ENCODE data around the gene CEACAM18.

DNA sequence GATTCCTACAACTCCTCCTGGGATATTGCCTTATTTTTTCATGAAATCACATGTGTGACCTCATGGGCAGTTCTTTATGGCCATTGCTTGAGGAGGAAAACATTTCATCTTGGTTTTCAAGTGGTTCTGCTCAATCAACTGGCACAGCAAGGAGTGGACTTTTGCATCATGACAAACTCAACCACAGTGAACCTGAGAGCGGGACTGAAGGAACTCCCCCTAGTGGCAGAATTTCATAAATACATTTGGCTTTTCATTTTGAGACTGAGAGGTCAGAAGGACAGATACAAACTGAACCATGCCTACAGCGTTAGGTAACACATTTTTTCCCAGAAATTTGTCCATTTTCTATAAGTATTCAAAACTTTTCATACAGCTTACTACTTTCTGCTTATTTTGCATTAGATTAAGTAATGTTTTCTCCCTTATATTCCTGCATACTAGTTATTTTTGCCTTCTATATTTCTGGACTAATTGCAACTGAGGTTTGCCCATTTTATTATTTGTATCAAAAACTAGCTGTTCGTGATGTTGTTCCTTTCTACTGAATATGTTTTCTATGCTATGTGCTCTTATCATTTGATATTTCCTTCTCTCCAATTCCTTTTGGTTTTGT is 36.6 kb downstream of the CEACAM18 start:
- TF ChIP-seq, protein P1, sequence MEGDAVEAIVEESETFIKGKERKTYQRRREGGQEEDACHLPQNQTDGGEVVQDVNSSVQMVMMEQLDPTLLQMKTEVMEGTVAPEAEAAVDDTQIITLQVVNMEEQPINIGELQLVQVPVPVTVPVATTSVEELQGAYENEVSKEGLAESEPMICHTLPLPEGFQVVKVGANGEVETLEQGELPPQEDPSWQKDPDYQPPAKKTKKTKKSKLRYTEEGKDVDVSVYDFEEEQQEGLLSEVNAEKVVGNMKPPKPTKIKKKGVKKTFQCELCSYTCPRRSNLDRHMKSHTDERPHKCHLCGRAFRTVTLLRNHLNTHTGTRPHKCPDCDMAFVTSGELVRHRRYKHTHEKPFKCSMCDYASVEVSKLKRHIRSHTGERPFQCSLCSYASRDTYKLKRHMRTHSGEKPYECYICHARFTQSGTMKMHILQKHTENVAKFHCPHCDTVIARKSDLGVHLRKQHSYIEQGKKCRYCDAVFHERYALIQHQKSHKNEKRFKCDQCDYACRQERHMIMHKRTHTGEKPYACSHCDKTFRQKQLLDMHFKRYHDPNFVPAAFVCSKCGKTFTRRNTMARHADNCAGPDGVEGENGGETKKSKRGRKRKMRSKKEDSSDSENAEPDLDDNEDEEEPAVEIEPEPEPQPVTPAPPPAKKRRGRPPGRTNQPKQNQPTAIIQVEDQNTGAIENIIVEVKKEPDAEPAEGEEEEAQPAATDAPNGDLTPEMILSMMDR (IDR thresholded peaks at IDR 0.05) = peak; percentile 89
- TF ChIP-seq EZH2 (IDR thresholded peaks at IDR 0.05; ENCODE audit: borderline replicate concordance, insufficient read depth, low read depth, low read length, poor library complexity, severe bottlenecking) = no peak

Data from B cell (primary cell).